Measurements from ENCODE around the gene ANKS1B.

The ANKS1B gene

DNA sequence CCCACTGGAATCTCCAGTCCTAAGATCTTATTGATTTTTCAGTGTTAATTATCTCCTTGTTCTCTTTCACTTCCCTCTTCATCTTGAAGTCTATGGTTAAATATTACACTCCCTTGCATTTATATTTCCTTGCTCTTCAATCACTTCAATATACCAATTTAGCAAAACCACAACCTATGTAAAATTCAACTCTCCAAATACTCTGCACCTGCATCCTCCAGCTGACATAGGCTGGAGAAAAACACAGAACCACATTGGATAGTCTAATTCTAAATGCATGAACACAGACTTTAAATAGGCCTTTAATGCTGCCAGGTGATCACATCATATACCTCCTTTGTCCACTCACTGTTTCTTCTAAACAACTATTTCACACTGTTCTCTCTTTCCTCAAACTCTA is 591.0 kb downstream of the ANKS1B start:
- TF ChIP-seq, protein P1, sequence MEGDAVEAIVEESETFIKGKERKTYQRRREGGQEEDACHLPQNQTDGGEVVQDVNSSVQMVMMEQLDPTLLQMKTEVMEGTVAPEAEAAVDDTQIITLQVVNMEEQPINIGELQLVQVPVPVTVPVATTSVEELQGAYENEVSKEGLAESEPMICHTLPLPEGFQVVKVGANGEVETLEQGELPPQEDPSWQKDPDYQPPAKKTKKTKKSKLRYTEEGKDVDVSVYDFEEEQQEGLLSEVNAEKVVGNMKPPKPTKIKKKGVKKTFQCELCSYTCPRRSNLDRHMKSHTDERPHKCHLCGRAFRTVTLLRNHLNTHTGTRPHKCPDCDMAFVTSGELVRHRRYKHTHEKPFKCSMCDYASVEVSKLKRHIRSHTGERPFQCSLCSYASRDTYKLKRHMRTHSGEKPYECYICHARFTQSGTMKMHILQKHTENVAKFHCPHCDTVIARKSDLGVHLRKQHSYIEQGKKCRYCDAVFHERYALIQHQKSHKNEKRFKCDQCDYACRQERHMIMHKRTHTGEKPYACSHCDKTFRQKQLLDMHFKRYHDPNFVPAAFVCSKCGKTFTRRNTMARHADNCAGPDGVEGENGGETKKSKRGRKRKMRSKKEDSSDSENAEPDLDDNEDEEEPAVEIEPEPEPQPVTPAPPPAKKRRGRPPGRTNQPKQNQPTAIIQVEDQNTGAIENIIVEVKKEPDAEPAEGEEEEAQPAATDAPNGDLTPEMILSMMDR (IDR thresholded peaks at IDR 0.05), result no peak

DNA sequence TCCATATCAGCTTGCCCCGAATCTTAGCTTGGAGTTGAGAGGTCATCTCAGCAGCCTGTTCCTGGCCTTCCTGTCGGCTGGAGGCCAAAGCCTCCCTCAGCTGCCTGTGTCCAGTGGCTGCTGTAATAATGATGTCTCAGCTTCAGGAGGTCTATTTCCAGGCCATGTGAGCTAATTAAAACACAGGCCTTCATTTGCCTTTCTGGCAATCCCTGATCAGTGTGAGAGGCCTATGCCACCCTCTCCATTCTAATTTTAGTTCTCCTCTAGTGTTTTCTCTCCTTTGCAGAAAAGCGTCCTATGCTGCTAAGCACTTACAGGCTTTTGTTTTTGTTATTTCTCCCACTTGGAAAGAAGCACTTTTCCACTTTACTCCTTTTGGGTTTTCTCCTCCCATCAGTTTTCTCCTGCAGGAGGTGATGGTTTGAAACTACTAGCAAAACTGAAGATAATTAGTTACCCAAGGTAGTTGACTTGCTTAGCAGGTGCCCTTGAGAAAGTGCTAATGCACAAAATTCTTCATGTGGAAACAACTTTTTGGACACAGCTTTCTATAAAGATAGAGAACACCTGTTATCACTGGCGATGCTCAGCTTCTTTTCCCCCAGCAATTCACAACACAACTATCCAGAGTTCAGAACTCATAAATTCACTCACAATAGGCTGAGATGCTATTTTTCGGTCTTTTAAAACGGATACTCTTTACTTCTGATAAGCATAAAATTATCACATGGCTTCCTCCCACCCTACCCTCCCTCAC is 592.5 kb downstream of the ANKS1B start:
- TF ChIP-seq, protein P1 (IDR thresholded peaks at IDR 0.05), result no peak

DNA sequence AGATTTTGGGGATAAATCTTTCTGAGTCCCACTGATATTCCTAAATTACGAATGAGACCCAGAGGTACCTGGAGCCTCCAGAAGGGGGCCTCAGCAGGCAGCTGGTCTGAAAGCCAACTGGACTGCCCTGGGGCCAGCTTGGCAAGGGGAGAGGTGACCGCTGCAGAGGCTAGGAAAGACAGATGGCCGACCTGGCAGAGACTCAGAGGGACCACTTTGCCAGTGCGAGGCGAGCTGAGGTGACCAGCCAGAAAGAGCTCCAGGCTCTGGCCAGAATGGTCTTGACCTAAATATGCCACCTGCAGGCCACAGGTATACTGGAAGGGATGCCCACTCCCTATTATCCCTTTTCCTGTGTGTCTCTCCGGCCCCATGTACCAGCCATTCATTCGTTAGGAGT is 594.0 kb downstream of the ANKS1B start:
- TF ChIP-seq, protein P1 (IDR thresholded peaks at IDR 0.05), result peak; percentile 81

DNA sequence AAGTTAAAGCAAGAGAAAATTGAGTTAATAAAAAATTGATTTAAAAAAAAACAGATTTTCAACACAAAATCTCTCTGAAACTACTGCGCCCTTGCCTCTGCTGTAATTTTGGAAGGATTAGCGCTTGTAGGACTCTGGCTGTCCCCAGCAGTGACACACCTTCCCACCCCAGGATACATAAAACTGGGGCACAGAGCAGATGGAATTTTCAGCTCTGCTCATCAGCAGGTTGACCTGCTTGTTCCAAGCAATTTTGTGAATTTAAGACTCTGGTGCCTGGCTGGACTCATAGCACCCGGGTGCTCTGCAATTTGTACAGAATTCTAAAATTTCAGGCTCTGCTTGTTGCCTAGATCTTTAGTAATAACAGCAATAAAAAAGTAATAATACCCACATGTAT is 595.0 kb downstream of the ANKS1B start:
- TF ChIP-seq, protein P1 (IDR thresholded peaks at IDR 0.05), result no peak

DNA sequence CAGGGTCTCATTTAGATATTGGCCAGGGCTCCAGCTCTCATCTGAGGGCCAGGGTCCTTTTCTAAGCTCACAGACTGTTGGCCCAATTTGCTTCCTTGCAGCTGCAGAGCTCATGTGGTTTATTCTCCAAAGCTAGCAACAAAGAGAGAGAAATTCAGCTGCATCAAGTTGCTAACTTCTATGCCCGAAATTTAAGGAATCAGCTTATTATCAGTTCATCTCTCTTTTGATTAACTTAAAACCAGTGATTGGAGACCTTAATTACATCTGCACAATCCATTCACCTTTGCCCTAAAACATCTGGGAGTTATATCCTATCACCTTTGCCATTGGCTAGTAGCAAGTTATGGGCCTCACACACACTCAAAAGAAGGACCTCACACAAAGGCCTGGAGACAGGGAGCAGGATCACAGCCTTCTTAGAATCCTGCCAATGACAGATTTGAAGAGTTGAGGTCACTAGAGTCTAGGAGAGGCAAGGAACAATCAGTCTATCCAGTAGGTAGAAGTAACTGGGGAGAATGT is 596.0 kb downstream of the ANKS1B start:
- TF ChIP-seq, protein P1 (IDR thresholded peaks at IDR 0.05), result no peak

DNA sequence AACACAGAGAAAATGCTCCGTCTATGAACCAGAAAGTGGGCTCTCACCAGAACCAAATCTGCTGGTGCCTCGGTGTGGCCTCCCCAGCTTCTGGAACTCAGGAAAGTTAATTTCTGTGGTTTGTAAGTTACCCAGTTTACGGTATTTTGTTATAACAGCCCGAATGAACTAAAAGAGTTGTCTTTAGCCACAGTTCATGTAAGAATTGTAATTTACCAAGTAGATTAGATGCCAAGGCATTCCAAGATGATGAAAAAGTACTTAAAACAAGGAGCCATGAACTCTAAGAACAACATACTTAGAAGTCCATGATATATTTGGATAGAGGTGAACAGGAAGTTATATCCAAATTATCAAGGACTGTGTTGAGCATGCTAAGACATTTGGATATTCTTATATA is 597.1 kb downstream of the ANKS1B start:
- TF ChIP-seq, protein P1 (IDR thresholded peaks at IDR 0.05), result no peak

DNA sequence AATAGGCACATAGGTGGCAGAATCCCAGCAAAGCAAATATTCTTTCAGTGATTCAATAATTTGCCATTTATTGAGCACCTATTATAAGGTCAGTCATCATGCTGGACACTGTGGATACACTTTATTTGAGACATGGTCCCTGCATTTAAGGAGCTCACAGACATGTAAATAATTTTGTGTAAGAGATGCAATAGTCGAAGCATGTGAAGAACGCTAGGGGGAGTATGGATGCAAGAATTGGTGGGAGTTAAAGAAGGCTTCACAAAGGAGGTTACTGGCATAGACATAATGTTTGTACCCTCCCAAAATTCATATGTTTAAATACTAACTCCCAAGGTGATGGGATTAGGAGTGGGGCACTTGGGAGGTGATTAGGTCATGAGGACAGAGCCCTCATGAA is 597.8 kb downstream of the ANKS1B start:
- TF ChIP-seq, protein P1 (IDR thresholded peaks at IDR 0.05), result peak; percentile 67
